HEK293 (cell line): Measurements from ENCODE around the gene SLC22A16.
A peak's percentile ranks its signal among the peaks of the same experiment; 100 is the strongest.

Experiments
- ATF2 ChIP-seq: fragments of 450-650 bp; formaldehyde crosslinking; IDR thresholded peaks from 2 replicates; pipeline ENCODE4 v1.5.1; 2016; ENCODE audit warnings: missing biosample characterization, missing genetic modification characterization, low read depth
- HIC1 ChIP-seq: fragments of 450-650 bp; formaldehyde crosslinking; IDR thresholded peaks from 2 replicates; pipeline ENCODE4 v1.5.1; 2016; ENCODE audit warnings: missing biosample characterization, missing genetic modification characterization
- HOXC10 ChIP-seq: sonication (generic); formaldehyde crosslinking; IDR thresholded peaks from 2 replicates; pipeline ENCODE4 v1.8.1; 2023; ENCODE audit warnings: mild to moderate bottlenecking, missing genetic modification reagents
- KLF1 ChIP-seq: fragments of 450-650 bp; formaldehyde crosslinking; IDR thresholded peaks from 2 replicates; pipeline ENCODE4 v1.5.1; 2016; ENCODE audit warnings: missing biosample characterization, missing genetic modification characterization
- TSHZ1 ChIP-seq: fragments of 450-650 bp; formaldehyde crosslinking; IDR thresholded peaks from 2 replicates; pipeline ENCODE4 v1.5.1; 2016; ENCODE audit warnings: missing biosample characterization, missing genetic modification characterization, borderline replicate concordance
- YY2 ChIP-seq: fragments of 450-650 bp; formaldehyde crosslinking; IDR thresholded peaks from 2 replicates; pipeline ENCODE4 v1.5.1; 2016; ENCODE audit warnings: missing biosample characterization, missing genetic modification characterization
- ZBTB1 ChIP-seq: fragments of 450-650 bp; formaldehyde crosslinking; IDR thresholded peaks from 2 replicates; pipeline ENCODE4 v1.5.1; 2016; ENCODE audit warnings: missing biosample characterization, missing genetic modification characterization
- ZBTB17 ChIP-seq: fragments of 450-650 bp; formaldehyde crosslinking; IDR thresholded peaks from 2 replicates; pipeline ENCODE4 v1.5.1; 2016; ENCODE audit warnings: missing biosample characterization, missing genetic modification characterization
- ZBTB26 ChIP-seq: fragments of 450-650 bp; formaldehyde crosslinking; optimal IDR thresholded peaks from 2 replicates; pipeline ENCODE3; 2016; ENCODE audit warnings: missing biosample characterization, mild to moderate bottlenecking, missing genetic modification characterization
- ZBTB44 ChIP-seq: fragments of 450-650 bp; IDR thresholded peaks from 2 replicates; pipeline ENCODE4 v1.5.1; 2018; ENCODE audit warnings: missing biosample characterization, mild to moderate bottlenecking, missing genetic modification characterization
- ZBTB48 ChIP-seq: fragments of 450-650 bp; formaldehyde crosslinking; IDR thresholded peaks from 2 replicates; pipeline ENCODE4 v1.5.1; 2016; ENCODE audit warnings: missing biosample characterization, missing genetic modification characterization
- ZFP41 ChIP-seq: fragments of 450-650 bp; formaldehyde crosslinking; IDR thresholded peaks from 2 replicates; pipeline ENCODE4 v1.5.1; 2016; ENCODE audit warnings: missing biosample characterization, missing genetic modification characterization, borderline replicate concordance
- ZNF155 ChIP-seq: fragments of 450-650 bp; formaldehyde crosslinking; IDR thresholded peaks from 2 replicates; pipeline ENCODE4 v1.5.1; 2016; ENCODE audit warnings: missing biosample characterization, missing genetic modification characterization
- ZNF221 ChIP-seq: fragments of 450-650 bp; formaldehyde crosslinking; IDR thresholded peaks from 2 replicates; pipeline ENCODE4 v1.5.1; 2017; ENCODE audit warnings: missing biosample characterization, missing genetic modification characterization, borderline replicate concordance
- ZNF302 ChIP-seq: fragments of 450-650 bp; formaldehyde crosslinking; IDR thresholded peaks from 2 replicates; pipeline ENCODE4 v1.5.1; 2016; ENCODE audit warnings: missing biosample characterization, missing genetic modification characterization, low read depth
- ZNF366 ChIP-seq: fragments of 450-650 bp; formaldehyde crosslinking; conservative IDR thresholded peaks from 2 replicates; pipeline ENCODE4 v1.5.1; 2016; ENCODE audit warnings: missing biosample characterization, missing genetic modification characterization
- ZNF48 ChIP-seq: fragments of 450-650 bp; formaldehyde crosslinking; IDR thresholded peaks from 2 replicates; pipeline ENCODE4 v1.5.1; 2016; ENCODE audit warnings: missing biosample characterization, missing genetic modification characterization
- ZNF501 ChIP-seq: fragments of 450-650 bp; formaldehyde crosslinking; IDR thresholded peaks from 2 replicates; pipeline ENCODE4 v1.5.1; 2016; ENCODE audit warnings: missing biosample characterization, missing genetic modification characterization
- ZNF518A ChIP-seq: fragments of 450-650 bp; formaldehyde crosslinking; conservative IDR thresholded peaks from 2 replicates; pipeline ENCODE4 v1.5.1; 2016; ENCODE audit warnings: low read depth, missing biosample characterization, missing genetic modification characterization
- ZNF707 ChIP-seq: fragments of 450-650 bp; formaldehyde crosslinking; IDR thresholded peaks from 2 replicates; pipeline ENCODE4 v1.5.1; 2016; ENCODE audit warnings: missing biosample characterization, missing genetic modification characterization
- ZNF747 ChIP-seq: fragments of 450-650 bp; formaldehyde crosslinking; IDR thresholded peaks from 2 replicates; pipeline ENCODE4 v1.5.1; 2016; ENCODE audit warnings: missing biosample characterization, missing genetic modification characterization
- ZNF785 ChIP-seq: fragments of 450-650 bp; formaldehyde crosslinking; IDR thresholded peaks from 2 replicates; pipeline ENCODE4 v1.5.1; 2016; ENCODE audit warnings: missing biosample characterization, missing genetic modification characterization
- ZNF792 ChIP-seq: fragments of 450-650 bp; formaldehyde crosslinking; IDR thresholded peaks from 2 replicates; pipeline ENCODE4 v1.5.1; 2016; ENCODE audit warnings: missing biosample characterization, missing genetic modification characterization
- ZNF837 ChIP-seq: fragments of 450-650 bp; formaldehyde crosslinking; IDR thresholded peaks from 2 replicates; pipeline ENCODE4 v1.5.1; 2016; ENCODE audit warnings: missing biosample characterization, missing genetic modification characterization

The SLC22A16 gene

GRCh38 chr6:110491644-110492317 lies 15.4 kb upstream of the SLC22A16 start (continued):
- TF ChIP-seq ZBTB44 (tag by site-specific recombination) (no peak), ZNF302 (tag by site-specific recombination) (no peak), HOXC10 (no peak), ZNF747 (tag by site-specific recombination) (no peak), KLF1 (tag by site-specific recombination) (peak; percentile 52), ZBTB26 (no peak), ZFP41 (tag by site-specific recombination) (no peak), ZNF837 (tag by site-specific recombination) (no peak), ZNF792 (no peak), ZNF518A (tag by site-specific recombination) (0 out of 2 replicates have a peak, but pooled peaks have one; percentile 16), ATF2 (no peak), ZBTB17 (tag by site-specific recombination) (peak; percentile 60), ZNF366 (peak; percentile 81; the same call in 1 of the 2 replicates), TSHZ1 (tag by site-specific recombination) (0 out of 2 replicates have a peak, but pooled peaks have one; percentile 24), HIC1 (no peak; the same call in 1 of the 2 replicates), ZBTB1 (tag by site-specific recombination) (no peak), ZNF221 (tag by site-specific recombination) (no peak), ZNF155 (tag by site-specific recombination) (no peak), ZNF785 (tag by site-specific recombination) (no peak), ZNF501 (tag by site-specific recombination) (peak; percentile 18; the same call in 1 of the 2 replicates), ZNF48 (tag by site-specific recombination) (no peak), ZBTB48 (tag by site-specific recombination) (no peak), YY2 (tag by site-specific recombination) (no peak), ZNF707 (tag by site-specific recombination) (no peak)
